ENCODE results near the gene EIF4E.
"Not testable (repeated sequence)": the region's sequence is repeated elsewhere in the genome, so short reads cannot be mapped to it uniquely, and the experiment has no call there.

EIF4E gene

DNA sequence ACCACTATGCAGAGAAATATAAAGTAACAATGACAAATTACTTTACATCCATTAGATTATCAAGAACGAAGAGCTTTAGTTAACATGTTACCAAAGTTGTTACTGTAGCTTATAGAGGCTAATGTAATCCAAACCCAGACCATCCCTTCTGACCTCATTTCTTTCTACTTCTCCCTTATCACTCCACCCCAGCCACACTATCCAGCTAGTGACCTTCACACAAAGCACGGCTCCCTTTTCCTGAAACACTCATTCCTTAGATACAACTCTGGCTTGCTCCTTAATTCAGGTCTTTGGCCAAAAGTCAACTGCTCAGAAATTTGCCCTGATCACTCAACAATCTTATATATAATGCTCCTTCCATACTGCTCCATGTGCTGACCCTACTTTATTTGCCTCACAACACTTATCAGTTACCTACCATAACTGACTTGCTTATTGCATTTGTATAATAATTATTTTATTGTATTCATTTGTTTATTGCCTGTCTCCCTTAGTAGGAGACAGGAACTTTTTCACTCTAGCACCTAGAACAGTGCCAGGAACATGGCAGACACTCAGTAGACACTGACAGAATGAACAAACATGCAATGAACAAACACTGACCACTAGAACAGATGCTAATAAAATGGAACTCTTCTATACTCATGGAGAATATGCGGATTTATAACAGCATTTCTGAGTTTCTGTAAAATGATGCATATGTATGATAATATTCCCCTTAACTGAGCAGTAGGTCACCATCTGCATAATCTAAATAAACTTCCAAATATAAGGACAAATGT is 67.6 kb downstream of the EIF4E start:
- no peaks in the 10 kb centered on the region for H3K4me1 Mint-ChIP-seq
- H3K4me3 Mint-ChIP-seq, result no peak overlapping the region
- no peaks in the 10 kb centered on the region for H3K27me3 Mint-ChIP-seq
- no peaks in the 10 kb centered on the region for H3K36me3 Mint-ChIP-seq (ENCODE audit: insufficient read depth)
- ATAC-seq (replicated peaks; ENCODE audit: extremely low read depth, poor library complexity, severe bottlenecking) (no peak), DNase-seq (ENCODE audit: low spot score in 2 of 2) (no peak)
- no peak overlapping the region for H3K27ac Mint-ChIP-seq (ENCODE audit: low read depth)
- H3K9me3 Mint-ChIP-seq, result no peaks in the 10 kb centered on the region

DNA sequence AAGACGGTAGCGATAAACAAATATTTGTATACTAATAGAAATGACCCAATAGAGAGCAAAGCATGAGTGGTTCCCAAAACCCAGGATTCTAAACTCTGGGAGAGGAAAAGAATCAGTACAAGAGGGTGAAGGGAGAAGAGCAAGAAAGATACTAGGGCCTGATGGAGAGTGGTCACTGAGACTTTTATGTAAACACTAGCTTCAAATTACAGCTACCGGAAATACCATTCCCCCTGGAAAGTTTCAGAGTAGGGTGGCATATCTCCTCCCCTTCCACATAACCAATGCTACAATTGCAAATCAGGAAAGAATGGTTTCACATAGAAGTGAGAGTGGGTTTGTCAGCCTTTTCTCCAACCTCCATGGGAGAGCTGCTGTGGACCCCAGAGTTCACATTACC is 77.1 kb downstream of the EIF4E start:
- Mint-ChIP-seq H3K36me3 (ENCODE audit: insufficient read depth) (no peaks in the 10 kb centered on the region), H3K27ac (ENCODE audit: low read depth) (no peak overlapping the region), H3K9me3 (no peaks in the 10 kb centered on the region), H3K27me3 (peaks cover 47% of the 10 kb centered on the region), H3K4me1 (no peaks in the 10 kb centered on the region), H3K4me3 (no peak overlapping the region)
- ATAC-seq (replicated peaks; ENCODE audit: extremely low read depth, poor library complexity, severe bottlenecking) (no peak), DNase-seq (ENCODE audit: low spot score in 2 of 2) (no peak)

DNA sequence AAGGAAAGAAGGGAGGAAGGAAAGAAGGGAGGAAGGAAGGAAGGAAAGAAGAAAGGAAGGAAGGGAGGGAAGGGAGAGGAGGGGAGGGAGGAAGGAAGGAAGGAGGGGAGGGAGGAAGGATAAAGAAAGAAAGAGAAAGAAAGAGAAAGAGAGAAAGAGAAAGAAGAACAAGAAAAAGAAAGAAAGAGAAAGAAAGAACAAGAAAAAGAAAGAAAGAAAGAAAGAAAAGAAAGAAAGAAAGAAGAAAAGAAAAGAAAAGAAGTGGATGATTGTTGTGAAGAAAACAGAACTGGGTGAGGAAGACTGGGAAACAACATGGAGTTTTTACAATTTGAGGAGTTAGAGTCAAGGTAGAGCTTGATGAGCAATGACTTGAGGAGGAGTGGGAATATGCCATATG is 78.0 kb downstream of the EIF4E start:
- Mint-ChIP-seq H3K9me3 (no peaks in the 10 kb centered on the region), H3K4me1 (no peaks in the 10 kb centered on the region), H3K27me3 (peaks cover 47% of the 10 kb centered on the region), H3K4me3 (no peak overlapping the region), H3K36me3 (ENCODE audit: insufficient read depth) (no peaks in the 10 kb centered on the region), H3K27ac (ENCODE audit: low read depth) (peak overlapping the region; percentile 63)
- ATAC-seq (replicated peaks; ENCODE audit: extremely low read depth, poor library complexity, severe bottlenecking) (no peak), DNase-seq (ENCODE audit: low spot score in 2 of 2) (no peak)

DNA sequence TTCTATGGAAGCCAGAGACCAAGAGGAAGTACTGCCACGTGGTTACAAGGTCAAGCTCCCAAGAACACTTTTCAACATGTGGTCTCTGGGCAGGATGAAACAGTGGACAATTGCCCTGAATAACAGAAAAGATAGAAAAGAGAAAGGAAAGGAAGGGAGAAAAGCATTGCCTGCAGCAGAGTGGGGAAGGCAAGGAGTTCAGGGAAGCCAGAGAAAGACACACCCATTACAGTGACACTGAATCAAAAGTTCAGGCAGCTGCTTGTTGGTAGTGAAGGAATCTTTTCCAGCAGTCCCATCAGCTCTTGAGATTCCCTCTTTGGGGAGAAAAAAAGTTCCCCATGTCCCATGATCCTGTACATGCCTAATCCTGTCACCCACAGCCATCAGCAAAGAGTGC is 80.5 kb downstream of the EIF4E start:
- no peak for ATAC-seq (replicated peaks; ENCODE audit: extremely low read depth, poor library complexity, severe bottlenecking)
- no peak for DNase-seq (ENCODE audit: low spot score in 2 of 2)
- Mint-ChIP-seq H3K27me3 (peaks cover 35% of the 10 kb centered on the region), H3K27ac (ENCODE audit: low read depth) (no peak overlapping the region), H3K4me3 (no peak overlapping the region), H3K9me3 (no peaks in the 10 kb centered on the region), H3K4me1 (no peaks in the 10 kb centered on the region), H3K36me3 (ENCODE audit: insufficient read depth) (no peaks in the 10 kb centered on the region)

DNA sequence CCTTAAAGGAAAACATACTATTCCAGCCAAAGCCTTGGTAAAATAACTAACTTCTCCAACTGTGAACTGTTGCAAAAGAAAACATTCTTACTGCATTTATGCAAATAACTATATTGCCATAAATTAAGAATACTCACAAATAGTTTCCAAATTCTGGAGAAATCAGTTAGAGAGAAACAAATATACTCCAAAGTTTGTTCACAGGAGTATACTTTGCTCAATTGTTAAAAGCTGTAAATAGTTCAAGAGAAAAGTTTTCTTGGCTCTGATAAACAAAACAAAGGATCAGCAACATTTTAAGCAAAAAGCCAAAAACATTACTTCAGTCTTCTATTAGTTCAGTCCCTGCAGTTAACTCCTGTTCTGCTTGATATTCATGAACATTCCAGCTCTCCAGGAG is 83.0 kb downstream of the EIF4E start:
- H3K27ac Mint-ChIP-seq (ENCODE audit: low read depth), result no peak overlapping the region
- DNase-seq (ENCODE audit: low spot score in 2 of 2) (no peak), ATAC-seq (replicated peaks; ENCODE audit: extremely low read depth, poor library complexity, severe bottlenecking) (no peak)
- H3K36me3 Mint-ChIP-seq (ENCODE audit: insufficient read depth), result no peaks in the 10 kb centered on the region
- no peak overlapping the region for H3K4me3 Mint-ChIP-seq
- no peaks in the 10 kb centered on the region for H3K9me3 Mint-ChIP-seq
- H3K4me1 Mint-ChIP-seq, result no peaks in the 10 kb centered on the region
- H3K27me3 Mint-ChIP-seq, result peaks cover 19% of the 10 kb centered on the region

DNA sequence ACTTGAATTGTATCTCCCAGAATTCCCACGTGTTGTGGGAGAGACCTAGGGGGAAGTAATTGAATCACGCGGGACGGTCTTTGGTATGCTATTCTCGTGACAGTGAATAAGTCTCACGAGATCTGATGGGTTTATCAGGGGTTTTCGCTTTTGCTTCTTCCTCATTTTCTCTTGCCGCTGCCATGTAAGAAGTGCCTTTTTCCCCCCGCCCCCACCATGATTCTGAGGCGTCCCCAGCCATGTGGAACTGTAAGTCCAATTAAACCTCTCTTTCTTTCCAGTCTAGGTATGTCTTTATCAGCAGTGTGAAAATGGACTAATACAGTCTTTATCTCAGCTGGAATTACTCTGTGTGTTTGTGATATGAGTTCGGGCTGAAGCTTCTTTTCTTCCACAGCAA is 86.0 kb downstream of the EIF4E start:
- H3K4me1 Mint-ChIP-seq; H3K4me3 Mint-ChIP-seq; H3K36me3 Mint-ChIP-seq (ENCODE audit: insufficient read depth); H3K27me3 Mint-ChIP-seq; H3K9me3 Mint-ChIP-seq; ATAC-seq (replicated peaks; ENCODE audit: extremely low read depth, poor library complexity, severe bottlenecking); H3K27ac Mint-ChIP-seq (ENCODE audit: low read depth); DNase-seq (ENCODE audit: low spot score in 2 of 2): not testable (repeated sequence)

DNA sequence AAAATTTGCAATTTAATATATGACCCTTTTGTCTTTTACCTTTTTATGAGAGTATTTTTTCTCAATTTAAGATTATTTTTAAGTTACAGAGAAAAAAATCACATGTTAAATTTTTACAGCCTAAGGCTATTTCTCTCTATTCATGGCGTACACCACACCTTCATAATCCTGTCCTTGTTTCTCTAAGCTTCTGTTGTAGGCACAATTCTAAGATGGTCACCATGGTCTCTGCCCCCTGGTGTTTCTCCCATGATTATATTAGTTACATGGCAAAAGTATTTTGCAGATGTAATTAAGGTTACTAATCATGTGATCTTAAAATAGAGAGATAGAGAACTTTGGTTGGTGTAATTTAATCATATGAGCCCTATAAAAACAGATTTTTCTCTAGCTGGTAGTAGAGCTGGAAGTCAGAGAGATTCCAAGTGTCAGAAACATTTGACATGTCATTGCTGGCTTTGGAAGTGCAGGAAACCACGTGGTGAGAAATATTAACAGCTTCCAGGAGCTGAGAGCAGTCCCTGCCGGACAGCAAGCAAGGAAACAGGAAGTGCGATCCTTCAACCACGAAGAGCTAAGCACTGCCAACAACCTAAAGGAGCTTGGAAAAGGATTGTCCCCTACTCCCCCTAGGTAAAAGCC is 89.8 kb downstream of the EIF4E start:
- H3K4me1 Mint-ChIP-seq, result no peaks in the 10 kb centered on the region
- H3K9me3 Mint-ChIP-seq, result no peaks in the 10 kb centered on the region
- ATAC-seq (replicated peaks; ENCODE audit: extremely low read depth, poor library complexity, severe bottlenecking), result no peak
- H3K36me3 Mint-ChIP-seq (ENCODE audit: insufficient read depth), result no peaks in the 10 kb centered on the region
- H3K27me3 Mint-ChIP-seq, result peaks cover 8% of the 10 kb centered on the region
- H3K4me3 Mint-ChIP-seq, result no peak overlapping the region
- DNase-seq (ENCODE audit: low spot score in 2 of 2), result no peak
- H3K27ac Mint-ChIP-seq (ENCODE audit: low read depth), result no peak overlapping the region

DNA sequence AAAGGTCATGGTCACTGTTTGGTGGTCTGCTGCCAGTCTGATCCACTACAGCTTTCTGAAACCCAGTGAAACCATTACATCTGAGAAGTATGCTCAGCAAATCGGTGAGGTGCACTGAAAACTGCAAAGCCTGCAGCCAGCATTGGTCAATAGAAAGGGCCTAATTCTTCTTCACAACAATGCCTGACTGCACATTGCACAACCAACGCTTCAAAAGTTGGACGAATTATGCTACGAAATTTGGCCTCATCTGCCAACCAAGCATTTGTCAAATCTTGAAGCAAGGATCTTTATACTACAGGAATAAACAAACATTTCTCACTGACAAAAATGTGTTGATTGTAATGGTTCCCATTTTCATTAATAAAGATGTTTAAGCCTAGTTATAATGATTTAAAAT is 90.4 kb downstream of the EIF4E start:
- ATAC-seq (replicated peaks; ENCODE audit: extremely low read depth, poor library complexity, severe bottlenecking), result no peak
- no peak overlapping the region for H3K27ac Mint-ChIP-seq (ENCODE audit: low read depth)
- no peaks in the 10 kb centered on the region for H3K9me3 Mint-ChIP-seq
- peaks cover 8% of the 10 kb centered on the region for H3K27me3 Mint-ChIP-seq
- DNase-seq (ENCODE audit: low spot score in 2 of 2), result no peak
- no peaks in the 10 kb centered on the region for H3K36me3 Mint-ChIP-seq (ENCODE audit: insufficient read depth)
- no peak overlapping the region for H3K4me3 Mint-ChIP-seq
- H3K4me1 Mint-ChIP-seq, result no peaks in the 10 kb centered on the region

DNA sequence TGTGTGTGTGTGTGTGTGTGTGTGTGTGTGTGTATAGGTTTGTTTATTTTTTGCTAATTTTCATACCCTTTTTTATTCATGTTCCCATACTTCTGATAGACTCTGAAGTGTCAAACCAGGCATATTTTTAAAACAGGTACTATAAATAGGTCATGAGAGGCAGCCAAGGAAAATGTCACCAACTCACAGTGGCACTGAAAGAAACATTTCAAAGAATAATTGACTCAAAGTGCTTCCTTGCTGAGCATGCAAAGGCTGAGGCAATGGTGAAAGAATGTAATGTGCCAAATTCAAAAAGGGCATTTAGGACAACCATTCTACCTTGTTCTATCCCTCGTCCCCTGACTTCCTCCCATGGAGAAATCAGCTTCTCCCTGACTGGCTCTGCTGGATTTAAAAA is 95.5 kb downstream of the EIF4E start:
- Mint-ChIP-seq H3K27ac (ENCODE audit: low read depth) (no peak overlapping the region), H3K9me3 (no peaks in the 10 kb centered on the region), H3K27me3 (no peaks in the 10 kb centered on the region), H3K4me1 (peaks cover 5% of the 10 kb centered on the region), H3K36me3 (ENCODE audit: insufficient read depth) (no peaks in the 10 kb centered on the region), H3K4me3 (no peak overlapping the region)
- DNase-seq (ENCODE audit: low spot score in 2 of 2) (no peak), ATAC-seq (replicated peaks; ENCODE audit: extremely low read depth, poor library complexity, severe bottlenecking) (no peak)

DNA sequence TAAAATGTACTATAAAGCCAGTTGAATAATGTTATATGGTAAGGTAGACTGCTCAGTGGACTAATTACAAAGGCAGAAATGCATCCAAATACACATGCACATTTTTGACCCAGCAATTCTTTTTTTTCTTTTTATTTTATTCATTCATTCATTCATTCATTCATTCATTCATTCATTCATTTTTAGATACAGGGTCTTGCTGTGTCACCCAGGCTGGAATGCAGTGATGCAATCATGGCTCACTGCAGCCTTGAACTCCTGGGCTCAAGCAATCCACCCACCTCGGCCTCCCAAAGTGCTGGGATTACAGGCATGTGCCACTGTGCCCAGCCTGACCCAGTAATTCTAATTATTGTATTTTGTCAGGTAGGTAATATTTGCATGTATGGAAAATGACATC is 97.9 kb downstream of the EIF4E start:
- H3K27ac Mint-ChIP-seq (ENCODE audit: low read depth); H3K27me3 Mint-ChIP-seq; H3K4me3 Mint-ChIP-seq; H3K9me3 Mint-ChIP-seq; ATAC-seq (replicated peaks; ENCODE audit: extremely low read depth, poor library complexity, severe bottlenecking); DNase-seq (ENCODE audit: low spot score in 2 of 2); H3K36me3 Mint-ChIP-seq (ENCODE audit: insufficient read depth): not testable (repeated sequence)
- H3K4me1 Mint-ChIP-seq, result peaks cover 13% of the 10 kb centered on the region

Data from central memory CD8-positive, alpha-beta T cell (primary cell).